ENCODE measurements around the gene HECW1. TPM values are rescaled to one million over a fixed set of nuclear protein-coding genes. Genes with fewer than 3 reads are reported as not detected.

Gene HECW1
- total RNA-seq, 1 donor from 2014 or later = not detected

- DNase-seq (ENCODE audit: low spot score) (no peak), ATAC-seq (no peak)
Measured at GRCh38 chr7:43528576-43529354, 416.3 kb downstream of the HECW1 start.

- ATAC-seq (peak; percentile 25), DNase-seq (ENCODE audit: low spot score) (no peak)
Measured at GRCh38 chr7:43530553-43531410, 418.3 kb downstream of the HECW1 start.

- ATAC-seq (no peak), DNase-seq (ENCODE audit: low spot score) (no peak)
Measured at GRCh38 chr7:43531700-43532099, 419.3 kb downstream of the HECW1 start.

GRCh38 chr7:43533801-43534479, 421.5 kb downstream of the HECW1 start:
- DNase-seq (ENCODE audit: low spot score) (no peak), ATAC-seq (no peak)

GRCh38 chr7:43535031-43535451, 422.6 kb downstream of the HECW1 start:
- DNase-seq (ENCODE audit: low spot score) (no peak), ATAC-seq (no peak)

- DNase-seq (ENCODE audit: low spot score) (no peak), ATAC-seq (no peak)
Measured at GRCh38 chr7:43535810-43536585, 423.6 kb downstream of the HECW1 start.

GRCh38 chr7:43536773-43537172, 424.3 kb downstream of the HECW1 start:
- DNase-seq (ENCODE audit: low spot score) = no peak
- no peak for ATAC-seq

GRCh38 chr7:43537765-43538403, 425.4 kb downstream of the HECW1 start:
- ATAC-seq = no peak
- no peak for DNase-seq (ENCODE audit: low spot score)

- DNase-seq (ENCODE audit: low spot score) (no peak), ATAC-seq (no peak)
Measured at GRCh38 chr7:43538404-43538771, 425.9 kb downstream of the HECW1 start.

- DNase-seq (ENCODE audit: low spot score) (no peak), ATAC-seq (no peak)
Measured at GRCh38 chr7:43540471-43540870, 428.0 kb downstream of the HECW1 start.

- no peak for ATAC-seq
- no peak for DNase-seq (ENCODE audit: low spot score)
Measured at GRCh38 chr7:43542716-43543115, 430.3 kb downstream of the HECW1 start.

GRCh38 chr7:43546231-43546630, 433.8 kb downstream of the HECW1 start:
- DNase-seq (ENCODE audit: low spot score) = no peak

GRCh38 chr7:43550427-43550826, 438.0 kb downstream of the HECW1 start:
- DNase-seq (ENCODE audit: low spot score) = no peak

More at GRCh38 chr7:43546231-43546630, 433.8 kb downstream of the HECW1 start:
- no peak for ATAC-seq

GRCh38 chr7:43552122-43552521, 439.7 kb downstream of the HECW1 start:
- no peak for ATAC-seq
- no peak for DNase-seq (ENCODE audit: low spot score)

More at GRCh38 chr7:43550427-43550826, 438.0 kb downstream of the HECW1 start:
- no peak for ATAC-seq

GRCh38 chr7:43553999-43554398, 441.6 kb downstream of the HECW1 start:
- DNase-seq (ENCODE audit: low spot score) = no peak
- no peak for ATAC-seq

- no peak for DNase-seq (ENCODE audit: low spot score)
Measured at GRCh38 chr7:43554423-43554822, 442.0 kb downstream of the HECW1 start.

GRCh38 chr7:43557831-43558495, 445.5 kb downstream of the HECW1 start:
- ATAC-seq = no peak
- no peak for DNase-seq (ENCODE audit: low spot score)

More at GRCh38 chr7:43554423-43554822, 442.0 kb downstream of the HECW1 start:
- no peak for ATAC-seq

- DNase-seq (ENCODE audit: low spot score) (no peak), ATAC-seq (no peak)
Measured at GRCh38 chr7:43559171-43559945, 446.9 kb downstream of the HECW1 start.

- DNase-seq (ENCODE audit: low spot score) (no peak), ATAC-seq (no peak)
Measured at GRCh38 chr7:43559946-43560335, 447.5 kb downstream of the HECW1 start.

All from left lobe of liver (tissue), 2 donors.